Neutrophil (primary cell): ENCODE measurements around the gene USP6NL.

Source experiments
- H3K27ac ChIP-seq: fragments of 200-600 bp; sonication (generic); 2 replicates; pipeline ENCODE4 v1.5.1; 2016; ENCODE audit warnings: mild to moderate bottlenecking, moderate library complexity
- H3K27me3 ChIP-seq: fragments of 200-600 bp; sonication (generic); 2 replicates; pipeline ENCODE4 v1.6.0; 2016; ENCODE audit warnings: mild to moderate bottlenecking
- H3K36me3 ChIP-seq: fragments of 200-600 bp; sonication (generic); 2 replicates; pipeline ENCODE4 v1.5.1; 2017
- H3K4me1 ChIP-seq, 2 experiments: fragments of 200-600 bp in 1 of 2; sonication (generic) in 1 of 2; 1 replicate in 1 of 2; 2 replicates in 1 of 2; pipeline versions ENCODE4 v1.5.1 to v1.6.1; 2013 to 2016; ENCODE audit warnings: low read depth in 1 of 2, low read length in 1 of 2, mild to moderate bottlenecking in 1 of 2, moderate library complexity in 1 of 2; ENCODE audit not compliant: control insufficient read depth in 1 of 2, insufficient read depth in 1 of 2
- H3K4me3 ChIP-seq, 2 experiments: fragments of 200-600 bp in 1 of 2; sonication (generic) in 1 of 2; 1 replicate in 1 of 2; 2 replicates in 1 of 2; pipeline ENCODE4 v1.5.1; 2013 to 2016; ENCODE audit warnings: low read depth in 1 of 2, low read length in 1 of 2, mild to moderate bottlenecking in 1 of 2, moderate library complexity in 1 of 2
- H3K9me3 ChIP-seq: fragments of 200-600 bp; sonication (generic); 2 replicates; pipeline ENCODE4 v1.5.1; 2016
- TF ChIP-seq, protein P1 (sequence below): fragments of 200-600 bp; sonication (generic); IDR thresholded peaks from 2 replicates; pipeline ENCODE4 v1.5.1; 2016; ENCODE audit warnings: antibody characterized with exemption

Gene USP6NL

GRCh38 chr10:11429439-11430052, 181.9 kb downstream of the USP6NL start:
- H3K4me3 ChIP-seq = no peak overlapping the region
- H3K27ac ChIP-seq = no peak overlapping the region
- TF ChIP-seq, protein P1, sequence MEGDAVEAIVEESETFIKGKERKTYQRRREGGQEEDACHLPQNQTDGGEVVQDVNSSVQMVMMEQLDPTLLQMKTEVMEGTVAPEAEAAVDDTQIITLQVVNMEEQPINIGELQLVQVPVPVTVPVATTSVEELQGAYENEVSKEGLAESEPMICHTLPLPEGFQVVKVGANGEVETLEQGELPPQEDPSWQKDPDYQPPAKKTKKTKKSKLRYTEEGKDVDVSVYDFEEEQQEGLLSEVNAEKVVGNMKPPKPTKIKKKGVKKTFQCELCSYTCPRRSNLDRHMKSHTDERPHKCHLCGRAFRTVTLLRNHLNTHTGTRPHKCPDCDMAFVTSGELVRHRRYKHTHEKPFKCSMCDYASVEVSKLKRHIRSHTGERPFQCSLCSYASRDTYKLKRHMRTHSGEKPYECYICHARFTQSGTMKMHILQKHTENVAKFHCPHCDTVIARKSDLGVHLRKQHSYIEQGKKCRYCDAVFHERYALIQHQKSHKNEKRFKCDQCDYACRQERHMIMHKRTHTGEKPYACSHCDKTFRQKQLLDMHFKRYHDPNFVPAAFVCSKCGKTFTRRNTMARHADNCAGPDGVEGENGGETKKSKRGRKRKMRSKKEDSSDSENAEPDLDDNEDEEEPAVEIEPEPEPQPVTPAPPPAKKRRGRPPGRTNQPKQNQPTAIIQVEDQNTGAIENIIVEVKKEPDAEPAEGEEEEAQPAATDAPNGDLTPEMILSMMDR = no peak
- no peaks in the 10 kb centered on the region for H3K9me3 ChIP-seq
- no peaks in the 10 kb centered on the region for H3K27me3 ChIP-seq
- peaks cover 0 to 4% of the 10 kb centered on the region in 2 experiments for H3K4me1 ChIP-seq
- H3K36me3 ChIP-seq = no peaks in the 10 kb centered on the region

DNA sequence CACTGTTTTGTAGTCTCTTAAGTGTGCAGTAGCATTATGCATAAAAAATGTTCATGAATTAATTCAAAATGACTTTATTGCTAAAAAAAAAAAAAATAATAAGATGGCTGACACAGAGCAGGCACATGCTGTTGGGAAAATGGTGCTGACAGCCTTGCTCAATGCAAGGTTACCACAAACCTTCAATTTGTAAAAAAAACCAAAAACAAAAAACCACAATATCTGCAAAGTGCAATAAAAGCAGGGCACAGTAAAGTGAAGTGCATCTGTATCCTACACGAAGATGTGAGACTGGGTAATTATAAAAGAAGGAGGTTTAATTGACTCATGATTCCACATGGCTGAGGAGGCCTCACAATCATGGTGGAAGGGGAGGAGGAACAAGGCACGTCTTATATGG, 185.8 kb downstream of the USP6NL start:
- Histone ChIP-seq H3K4me3 (no peak overlapping the region), H3K4me1 (peaks cover 0 to 4% of the 10 kb centered on the region in 2 experiments), H3K27ac (no peak overlapping the region), H3K9me3 (no peaks in the 10 kb centered on the region), H3K27me3 (no peaks in the 10 kb centered on the region), H3K36me3 (no peaks in the 10 kb centered on the region)
- TF ChIP-seq, protein P1 = no peak

DNA sequence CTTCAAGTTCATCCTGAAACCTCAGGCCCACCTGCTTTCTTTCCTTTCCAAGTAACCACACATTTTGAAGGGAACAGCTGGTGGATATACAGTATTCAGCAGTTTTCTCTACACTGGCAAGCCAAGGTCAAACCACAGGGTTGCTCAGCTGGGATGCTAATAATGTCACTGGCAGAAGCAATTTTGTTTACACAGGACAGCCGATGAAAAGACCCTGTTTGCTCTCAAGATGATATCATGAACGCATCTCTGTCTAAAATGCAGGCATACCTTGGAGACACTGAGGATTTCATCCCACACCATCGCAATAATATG, 186.2 kb downstream of the USP6NL start:
- Histone ChIP-seq H3K27me3 (no peaks in the 10 kb centered on the region), H3K9me3 (no peaks in the 10 kb centered on the region), H3K4me3 (no peak overlapping the region), H3K4me1 (peaks cover 0 to 4% of the 10 kb centered on the region in 2 experiments), H3K27ac (no peak overlapping the region), H3K36me3 (no peaks in the 10 kb centered on the region)
- TF ChIP-seq, protein P1 = no peak

DNA sequence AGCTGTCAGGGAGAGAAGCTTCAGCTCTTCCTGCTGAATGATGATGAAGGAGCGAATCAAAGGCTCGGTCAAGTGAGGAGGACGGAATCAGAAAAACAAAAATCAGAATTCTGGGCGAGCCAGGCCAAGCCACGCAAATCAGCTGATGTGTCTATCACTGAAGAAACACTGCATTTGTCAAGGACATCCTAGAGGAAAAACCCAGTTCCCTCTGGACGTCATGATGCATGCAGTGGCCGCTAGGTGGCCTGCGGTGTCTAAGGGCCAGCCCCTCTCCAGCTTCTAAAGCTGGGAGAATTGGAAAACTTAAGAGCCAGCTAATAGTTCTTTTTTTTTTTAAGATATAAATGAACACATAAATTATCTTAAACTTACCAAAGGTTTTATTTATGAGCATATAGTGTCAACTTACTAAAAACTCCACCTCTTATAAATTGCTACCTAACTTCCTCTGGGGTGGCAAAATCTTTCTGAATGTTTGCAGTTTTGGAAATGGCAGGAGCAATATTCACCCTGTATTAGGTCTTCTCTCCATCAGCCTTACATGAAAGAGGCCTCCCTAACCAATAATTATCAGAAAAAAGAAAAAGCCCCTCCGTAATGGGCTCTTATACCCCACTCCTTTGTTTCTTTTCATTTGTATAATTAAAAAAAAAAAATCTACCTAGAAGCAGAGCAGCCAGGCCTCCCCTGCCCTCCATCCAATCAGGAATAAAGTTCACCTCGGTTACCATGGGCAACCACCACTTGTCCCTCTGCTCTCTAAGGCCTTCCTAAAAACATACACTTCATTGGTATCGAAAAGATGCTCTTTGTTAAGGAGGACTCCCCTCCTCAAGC, 186.8 kb downstream of the USP6NL start:
- no peaks in the 10 kb centered on the region for H3K9me3 ChIP-seq
- TF ChIP-seq, protein P1 = no peak
- no peak overlapping the region for H3K4me3 ChIP-seq
- H3K4me1 ChIP-seq = peaks cover 0 to 4% of the 10 kb centered on the region in 2 experiments
- H3K27me3 ChIP-seq = no peaks in the 10 kb centered on the region
- no peak overlapping the region for H3K27ac ChIP-seq
- no peaks in the 10 kb centered on the region for H3K36me3 ChIP-seq

DNA sequence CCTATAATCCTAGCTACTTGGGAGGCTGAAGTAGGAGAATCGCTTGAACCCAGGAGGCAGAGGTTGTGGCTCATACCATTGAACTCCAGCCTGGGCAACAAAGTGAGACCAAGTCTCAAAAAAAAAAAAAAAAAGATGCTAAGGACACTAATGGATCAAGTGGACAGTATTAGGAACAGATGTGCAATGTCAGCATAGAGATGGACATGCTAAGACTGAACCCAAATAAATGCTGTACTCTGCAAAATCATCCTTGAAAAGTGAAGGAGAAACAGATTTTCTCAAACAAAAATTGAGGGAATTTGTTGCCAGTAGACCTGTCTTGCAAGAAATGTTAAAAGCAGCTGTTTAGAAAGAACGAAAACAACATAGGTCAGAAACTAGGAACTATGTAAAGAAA, 194.5 kb downstream of the USP6NL start:
- H3K9me3 ChIP-seq = no peaks in the 10 kb centered on the region
- no peaks in the 10 kb centered on the region for H3K36me3 ChIP-seq
- TF ChIP-seq, protein P1 = no peak
- no peaks in the 10 kb centered on the region for H3K27me3 ChIP-seq
- no peak overlapping the region for H3K27ac ChIP-seq
- no peaks in the 10 kb centered on the region for H3K4me1 ChIP-seq
- no peak overlapping the region for H3K4me3 ChIP-seq
